Hematopoietic multipotent progenitor cell (in vitro differentiated cells): Measurements from ENCODE around the gene ETNPPL. TPM values are rescaled to one million over a fixed set of nuclear protein-coding genes. Genes with fewer than 3 reads are reported as not detected.

Source experiments
- DNase-seq, 3 donors: peaks; one replicate each; pipeline ENCODE4 v3.0.0-alpha.2; 2011 to 2015; ENCODE audit warnings: low read depth in 2 of 3, low spot score in 2 of 3
- total RNA-seq: library from RNA; depleted of rRNA; stranded (reverse); fragments of >200 nt; gene quantifications from one replicate; pipeline ENCODE4 v1.2.3, GENCODE V29; 2012

ETNPPL gene
- total RNA-seq, result not detected

DNA sequence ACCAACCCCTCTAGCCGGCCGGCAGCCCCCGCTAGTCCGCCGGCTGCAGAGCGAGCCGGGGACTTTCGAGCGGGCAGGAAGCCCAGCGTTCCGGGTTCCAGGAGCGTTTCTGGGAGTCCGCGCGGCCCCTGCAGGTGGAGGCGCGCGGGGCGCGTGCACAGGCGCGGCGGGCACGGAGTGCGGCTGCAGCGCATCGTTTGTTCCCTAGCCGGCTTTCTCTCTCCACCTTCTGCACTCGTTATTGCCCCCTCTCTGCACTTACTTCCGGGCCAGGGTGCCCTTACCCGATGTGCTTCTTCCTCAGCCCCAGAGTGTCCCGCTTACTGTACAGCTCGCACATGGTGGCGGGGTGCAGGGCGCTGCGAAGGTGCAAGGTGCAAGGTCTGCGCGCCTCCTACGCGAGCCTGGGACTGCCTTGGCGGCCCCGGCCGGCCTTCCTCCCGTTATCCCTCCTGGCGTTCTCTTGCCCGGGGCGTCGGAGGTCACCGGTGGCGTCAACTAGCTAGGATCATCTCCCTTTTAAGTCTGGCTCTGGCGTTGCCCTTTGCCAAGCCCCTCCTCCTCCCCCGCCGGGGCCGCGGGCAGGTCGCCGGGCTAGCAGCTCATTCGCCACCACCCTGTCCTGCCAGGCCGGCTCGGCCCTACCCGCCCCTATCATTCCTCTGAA lies at the start of gene ETNPPL:
ETNPPL (minus strand) TSS at position 495 of the 667 bp plus-strand sequence; CDS start at position 340, 155 bp downstream.
- DNase-seq, result peak in 2 of 3 donors; percentile 16 to 23

DNA sequence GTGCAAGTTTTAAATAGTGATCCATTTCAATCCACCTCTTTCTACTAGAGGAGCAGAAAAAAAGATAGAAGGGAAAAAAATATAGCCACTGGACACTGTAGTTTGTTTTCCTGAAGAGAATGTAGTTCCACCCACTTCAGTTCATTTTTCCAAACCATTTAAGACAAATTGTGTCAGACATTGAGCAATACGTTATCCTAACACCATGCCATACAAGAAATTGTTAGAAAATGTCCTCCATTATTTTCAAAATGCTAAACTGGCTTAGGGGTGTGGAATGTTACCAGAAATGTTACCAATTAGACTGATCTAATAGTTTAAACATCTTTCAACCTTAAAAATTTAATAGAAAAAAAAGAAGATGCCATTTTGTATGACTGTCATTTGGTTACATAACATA lies 48.6 kb upstream of the ETNPPL start:
- no peak for DNase-seq

DNA sequence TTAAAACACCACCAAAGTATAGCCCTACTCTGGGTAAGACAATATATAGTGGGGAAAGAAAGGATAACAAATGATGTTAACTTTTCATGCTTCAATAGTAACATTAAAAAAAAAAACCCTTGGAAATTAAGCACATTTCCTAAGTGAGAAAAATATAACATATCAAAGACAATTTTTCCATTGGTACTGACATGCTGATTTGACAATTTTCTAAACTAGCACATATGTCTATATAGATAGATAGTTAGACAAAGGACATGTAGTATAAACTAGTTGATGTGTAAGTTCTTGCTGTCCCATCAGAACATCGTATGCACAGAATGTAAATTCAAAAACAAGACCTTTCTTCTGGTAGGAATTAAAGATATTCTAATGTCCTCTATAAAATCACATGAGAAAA lies 47.2 kb upstream of the ETNPPL start:
- no peak for DNase-seq

DNA sequence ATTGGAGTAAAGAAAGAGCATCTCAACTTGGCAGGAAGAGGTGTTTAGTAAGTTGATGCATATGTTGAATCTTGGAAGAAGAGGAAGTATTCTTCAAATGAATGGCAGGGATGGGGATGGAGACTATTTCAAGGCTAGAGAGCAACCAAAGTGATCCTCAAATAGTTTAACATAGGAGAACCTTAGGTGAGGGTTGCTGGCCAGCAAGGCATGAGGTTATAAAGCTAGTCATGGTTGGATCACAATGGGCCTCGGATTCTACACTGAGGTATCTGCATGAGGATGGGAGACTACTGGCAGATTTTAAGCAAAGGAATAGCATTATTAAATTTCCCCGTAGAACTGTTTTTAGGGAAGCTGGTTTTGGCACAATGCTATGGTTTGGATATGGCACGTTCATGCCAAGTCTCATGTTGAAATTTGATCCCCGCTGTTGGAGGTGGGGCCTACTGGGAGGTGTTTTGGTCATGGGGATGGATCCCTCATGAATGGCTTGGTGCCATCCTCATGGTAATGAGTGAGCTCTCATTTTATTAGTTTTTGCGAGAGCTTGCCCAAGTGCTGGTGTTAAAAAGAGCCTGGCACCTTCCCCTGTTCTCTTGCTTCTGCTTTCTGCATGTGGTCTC lies 41.9 kb upstream of the ETNPPL start:
- no peak for DNase-seq

DNA sequence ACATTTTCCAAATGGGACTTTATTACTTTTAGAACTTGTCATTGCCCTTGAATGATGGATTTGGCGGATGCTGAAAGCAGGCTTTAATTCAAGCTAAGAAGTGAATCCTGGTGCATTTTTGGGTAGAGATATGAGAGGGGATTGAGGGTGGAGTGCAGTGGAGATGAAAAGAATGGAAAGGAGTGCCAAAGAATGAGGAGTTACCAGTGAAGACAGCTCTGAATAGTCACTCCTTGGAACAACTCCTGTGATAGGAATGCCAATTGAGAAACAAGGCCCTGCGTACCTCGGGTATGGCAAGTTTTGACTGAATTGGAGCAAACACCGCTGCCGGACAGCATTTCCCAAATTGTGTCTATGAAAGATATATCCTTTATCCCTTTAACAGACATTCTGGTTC lies 36.5 kb upstream of the ETNPPL start:
- DNase-seq, result no peak

DNA sequence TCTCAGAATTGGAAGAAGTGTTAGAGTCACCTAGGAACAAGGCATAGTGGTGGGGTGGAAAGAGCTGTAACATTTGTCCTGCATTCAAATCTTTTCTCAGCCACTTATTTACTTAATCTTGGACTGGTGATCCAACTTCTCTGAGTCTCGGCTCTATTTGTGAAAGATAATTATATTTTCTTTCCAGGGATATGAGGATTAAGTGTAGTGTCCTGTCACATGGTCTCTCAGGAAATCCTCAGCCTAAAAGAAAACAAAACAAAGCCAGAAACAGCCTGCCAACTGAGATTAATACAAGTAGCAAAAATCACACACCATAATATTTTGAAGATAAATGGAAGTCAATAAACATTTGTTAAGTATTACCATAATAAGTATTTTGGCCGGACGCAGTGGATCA lies 33.3 kb upstream of the ETNPPL start:
- DNase-seq, result no peak

DNA sequence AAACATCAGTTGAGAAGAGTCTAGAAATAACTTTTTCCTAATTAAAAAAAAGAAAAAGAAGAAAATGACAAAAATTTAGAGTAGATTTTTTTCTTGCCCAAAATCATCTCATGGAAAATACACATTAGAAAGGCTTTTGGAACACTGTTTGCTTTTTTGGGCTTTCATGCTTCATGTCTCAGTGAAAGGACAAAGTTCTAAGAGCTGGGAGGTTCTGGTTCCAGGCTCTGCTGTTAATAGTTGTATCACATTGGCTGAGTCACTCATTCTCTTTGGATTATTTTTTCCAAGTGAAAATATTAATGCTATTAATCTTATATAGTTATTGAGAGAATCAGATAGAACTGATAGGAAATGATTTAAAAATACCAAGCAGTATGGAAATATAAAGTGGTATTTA lies 32.9 kb upstream of the ETNPPL start:
- no peak for DNase-seq

DNA sequence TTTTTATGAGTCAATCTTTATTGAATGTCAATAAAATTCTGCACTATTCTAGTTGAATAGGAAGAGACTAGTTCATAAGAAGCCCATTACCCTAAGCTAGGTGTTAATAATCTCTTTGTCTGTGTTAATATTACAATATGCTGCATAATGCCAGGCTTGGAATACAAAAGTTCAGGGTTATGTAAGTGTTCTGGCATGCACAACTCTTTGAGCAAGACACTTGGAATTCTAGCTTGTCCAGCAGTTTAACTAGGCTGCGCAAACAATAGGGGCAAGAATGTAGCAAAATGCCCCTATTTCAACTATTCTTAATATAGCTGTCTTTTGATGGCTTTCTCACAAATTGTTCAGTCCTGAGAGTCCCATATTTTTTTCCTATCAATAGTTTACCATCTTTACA lies 31.3 kb upstream of the ETNPPL start:
- no peak for DNase-seq

DNA sequence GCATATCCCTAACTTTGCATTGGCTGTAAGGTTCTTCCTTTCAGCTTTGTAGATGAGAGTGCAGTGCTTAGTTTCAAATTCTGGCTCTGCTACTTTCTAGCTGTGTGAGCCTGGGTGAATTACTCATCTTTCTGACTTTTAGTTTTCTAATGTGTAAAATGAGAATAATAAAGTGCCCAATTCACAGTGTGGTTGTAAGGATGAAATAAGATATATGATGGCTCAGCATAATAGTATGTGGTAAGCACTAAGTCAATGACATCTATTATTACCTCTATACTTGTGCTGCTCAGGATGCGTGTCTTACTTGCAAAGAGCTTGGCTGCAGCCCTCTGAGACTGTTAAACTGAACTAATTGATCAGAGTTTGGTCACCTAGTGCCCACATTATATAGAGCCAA lies 30.6 kb upstream of the ETNPPL start:
- DNase-seq, result no peak

DNA sequence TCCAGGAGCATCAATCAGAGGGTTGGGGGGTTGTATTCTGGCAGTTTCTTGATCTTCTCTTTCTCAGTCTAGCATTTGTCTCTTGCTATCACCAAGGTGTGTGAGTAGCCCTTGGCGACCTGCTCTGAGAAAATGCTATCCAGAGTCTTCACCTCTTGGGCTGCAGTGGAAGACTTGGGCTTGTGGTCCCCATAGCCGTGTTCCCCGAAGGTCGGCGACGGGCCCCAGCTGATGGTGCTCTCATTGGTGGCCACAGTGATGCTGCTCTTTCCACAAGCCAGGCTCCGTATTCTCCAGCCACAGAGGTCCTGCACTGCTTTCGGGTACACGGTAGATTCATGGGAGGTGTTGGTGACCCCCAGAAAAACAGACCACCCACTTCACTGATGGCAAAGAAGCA lies 25.9 kb upstream of the ETNPPL start:
- DNase-seq, result no peak

DNA sequence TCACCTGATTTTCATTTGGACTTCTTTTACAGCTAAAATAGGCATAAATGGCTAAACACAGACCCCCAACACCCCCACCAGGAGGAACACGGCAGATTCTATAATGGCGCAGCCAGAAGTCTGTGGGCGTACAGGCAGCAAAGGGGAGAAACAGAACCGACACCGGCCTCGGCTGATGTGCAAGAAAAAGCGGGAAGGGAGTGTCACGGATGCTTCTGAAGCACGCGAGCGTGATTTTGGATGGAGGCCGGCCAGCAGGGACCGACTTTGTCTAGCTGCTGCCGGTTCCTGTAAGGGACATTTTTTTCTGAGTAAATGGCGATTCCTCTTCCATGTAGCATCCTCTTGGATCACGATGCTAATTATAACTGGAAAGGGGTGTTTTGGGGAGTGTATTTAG lies 24.9 kb upstream of the ETNPPL start:
- DNase-seq, result no peak

DNA sequence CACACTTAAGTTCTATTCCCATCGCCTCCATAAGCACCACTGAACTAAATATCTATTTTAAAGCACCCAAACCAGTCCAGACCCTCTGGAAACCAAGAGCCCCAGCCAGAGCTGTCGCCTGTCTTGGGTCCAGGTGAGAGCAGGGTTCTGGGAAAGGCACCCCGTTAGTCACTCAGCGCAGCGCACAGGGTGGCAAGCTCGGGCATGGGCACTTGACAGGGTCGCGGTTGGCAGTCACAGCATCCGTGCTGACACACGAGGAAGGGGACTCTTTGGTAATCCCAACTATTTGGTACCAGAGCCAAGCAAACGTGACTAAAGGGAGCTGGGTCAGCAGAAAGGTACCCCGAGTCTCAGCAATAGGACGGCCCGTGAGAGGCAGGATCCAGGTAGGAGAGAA lies 24.3 kb upstream of the ETNPPL start:
- no peak for DNase-seq

DNA sequence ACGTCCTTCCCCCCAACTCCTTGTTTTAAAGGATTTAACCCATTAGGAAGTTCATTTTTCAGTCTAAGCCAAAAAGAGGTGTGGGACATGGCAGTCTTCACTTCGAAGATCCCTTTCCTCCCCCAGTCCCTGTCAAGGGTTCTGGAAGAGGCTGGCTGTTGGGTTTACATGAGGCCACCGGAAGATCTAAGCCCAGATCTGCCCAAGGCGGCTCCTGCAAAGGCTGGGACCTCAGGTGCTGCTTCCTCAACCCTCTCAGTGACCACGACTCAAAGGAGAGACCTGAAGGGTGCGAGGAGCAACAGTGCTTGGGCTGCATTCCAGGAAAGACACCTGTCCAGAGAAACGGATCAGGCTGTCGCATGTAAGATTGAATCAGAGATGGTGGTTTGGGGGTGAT lies 23.5 kb upstream of the ETNPPL start:
- no peak for DNase-seq

DNA sequence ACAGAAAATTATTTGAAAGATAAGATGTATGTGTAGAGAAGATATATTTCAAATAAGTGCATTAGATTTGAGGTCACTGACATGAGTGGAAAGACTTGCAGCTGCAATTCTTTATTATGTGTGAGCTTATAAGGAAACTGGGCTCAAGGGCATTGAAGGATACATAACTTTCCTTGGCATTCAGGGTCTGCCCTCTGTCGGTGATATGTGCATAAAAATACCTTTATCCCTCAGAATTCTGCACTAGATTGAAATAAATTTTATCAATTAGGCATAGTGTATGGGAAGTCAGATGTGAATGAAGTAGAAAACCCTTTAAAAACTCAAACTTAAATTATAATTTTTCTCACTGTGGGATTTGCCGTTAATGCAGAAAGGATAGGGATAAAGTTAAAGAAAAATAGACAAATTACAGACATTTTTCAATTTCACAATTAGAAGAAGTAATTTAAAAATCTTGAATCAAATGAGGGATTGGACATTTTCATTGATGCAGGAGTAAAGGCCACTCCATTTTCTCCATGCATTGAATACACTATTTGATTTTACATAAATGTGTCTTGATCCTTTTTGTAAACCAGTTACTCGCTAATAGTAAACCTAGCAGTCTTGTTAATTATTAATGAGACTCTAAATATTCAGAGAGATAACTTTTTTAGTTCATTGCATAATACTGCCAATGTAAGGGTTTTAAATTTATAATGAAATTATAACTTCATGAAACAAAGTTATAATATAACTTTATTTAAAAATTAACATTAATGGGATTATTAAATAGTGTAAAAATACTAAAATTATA lies 21.0 kb upstream of the ETNPPL start:
- peak in 2 of 3 donors; percentile 22 to 54 for DNase-seq

DNA sequence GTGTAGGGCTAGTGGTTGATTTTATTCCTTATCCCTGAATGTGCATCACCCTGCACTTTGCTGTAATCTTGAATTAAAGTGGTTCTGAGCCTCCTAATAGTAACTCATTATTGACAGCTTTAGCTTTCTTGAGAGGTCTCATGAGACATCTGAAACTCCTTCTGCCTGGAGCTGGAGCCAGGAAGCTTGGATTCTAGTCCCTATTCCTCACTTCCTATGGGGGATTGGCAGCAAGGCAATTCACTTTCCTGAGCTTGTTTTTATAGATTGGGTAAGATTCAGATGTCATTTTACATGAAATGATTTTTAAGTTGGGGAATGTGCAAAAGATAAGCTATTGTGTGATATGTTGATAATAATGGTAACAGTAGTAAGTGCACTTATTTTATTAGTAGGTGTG lies 17.1 kb upstream of the ETNPPL start:
- no peak for DNase-seq

DNA sequence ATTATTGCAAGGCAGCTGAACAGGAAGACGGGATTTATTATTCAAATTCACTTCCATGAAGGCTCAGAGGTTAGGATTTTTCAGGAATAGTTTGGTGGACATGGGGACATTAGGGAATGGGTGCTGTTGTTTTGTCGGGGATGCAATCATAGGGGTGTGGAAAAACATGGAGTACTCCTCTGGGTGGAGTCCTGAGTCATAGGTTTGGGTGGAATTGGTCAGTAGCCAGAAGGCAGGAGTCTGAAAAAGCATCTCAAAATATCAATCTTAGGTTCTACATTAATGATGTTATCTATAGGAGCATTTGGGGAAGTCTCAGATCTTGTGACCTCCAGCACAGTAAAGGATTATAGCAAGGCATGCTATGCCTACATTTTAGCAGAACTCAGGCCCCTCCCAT lies 14.5 kb upstream of the ETNPPL start:
- DNase-seq, result no peak

DNA sequence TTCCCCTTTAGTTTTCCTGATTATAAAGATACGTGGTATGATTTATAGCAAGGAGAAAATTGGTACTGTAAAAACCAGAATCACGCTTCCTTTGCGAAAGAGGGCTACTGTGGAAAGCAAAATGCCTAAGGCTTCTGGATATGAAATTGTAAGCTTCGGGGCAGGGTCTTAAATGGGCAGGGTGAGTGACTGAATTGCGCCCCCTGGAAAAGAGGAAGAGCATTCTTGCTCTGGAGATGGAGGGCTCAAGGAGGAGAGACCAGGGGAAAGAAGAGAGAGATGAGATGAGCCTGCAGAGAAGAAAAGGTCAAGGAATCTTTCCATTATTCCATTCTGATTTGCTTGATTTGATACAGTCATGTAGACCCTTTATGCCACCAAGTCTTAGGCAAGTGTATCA lies 13.1 kb upstream of the ETNPPL start:
- DNase-seq, result peak in 1 of 3 donors; percentile 41

DNA sequence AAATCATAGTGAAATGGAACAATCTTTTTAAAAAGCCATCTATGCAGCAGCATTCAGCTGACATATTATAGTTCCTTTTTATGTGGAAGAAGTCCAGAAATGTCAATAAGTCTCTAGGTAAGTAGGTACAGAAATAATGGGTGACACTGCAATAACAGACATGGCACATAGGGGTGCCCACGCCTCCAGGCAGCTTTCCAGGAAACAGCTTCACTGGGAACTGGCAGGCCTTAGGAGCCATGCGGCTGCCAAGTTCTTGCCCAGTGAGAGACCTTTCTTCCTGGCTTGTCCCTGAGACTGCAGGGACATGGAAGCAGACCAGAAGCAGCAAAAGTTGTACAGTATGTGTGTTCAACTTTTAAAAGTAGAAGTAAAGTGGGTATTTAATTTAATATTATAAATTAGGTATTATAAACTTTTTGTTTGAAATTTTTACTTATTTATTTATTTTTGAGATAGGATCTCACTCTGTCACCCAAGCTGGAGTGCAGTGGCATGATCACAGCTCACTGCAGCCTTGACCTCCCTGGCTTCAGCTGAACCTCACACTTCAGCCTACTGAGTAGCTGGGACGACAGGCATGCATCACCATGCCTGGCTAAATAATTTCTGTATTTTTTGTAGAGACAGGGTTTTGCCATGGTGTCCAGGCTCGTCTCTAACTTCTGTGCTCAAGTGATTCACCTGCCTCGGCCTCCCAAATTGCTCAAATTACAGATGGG lies 12.1 kb upstream of the ETNPPL start:
- DNase-seq, result no peak

DNA sequence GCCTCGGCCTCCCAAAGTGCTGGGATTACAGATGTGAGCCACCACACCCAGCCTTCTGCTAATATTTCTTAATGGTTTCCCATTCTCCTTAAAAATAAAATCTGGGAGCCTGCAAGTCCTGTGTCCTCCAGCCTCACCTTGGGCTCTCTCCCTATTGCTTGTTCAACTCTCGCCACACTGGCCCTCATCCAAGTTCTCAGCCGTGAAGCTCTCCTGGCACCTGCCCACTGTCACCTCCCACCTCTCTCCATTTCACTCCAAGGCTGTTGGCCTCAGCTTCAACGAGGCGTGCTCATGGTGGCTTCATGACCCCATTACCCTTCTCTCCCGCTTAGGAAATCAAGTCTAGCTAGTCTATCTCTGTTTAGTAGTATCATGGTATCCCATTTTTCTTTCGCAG lies 9.5 kb upstream of the ETNPPL start:
- no peak for DNase-seq

DNA sequence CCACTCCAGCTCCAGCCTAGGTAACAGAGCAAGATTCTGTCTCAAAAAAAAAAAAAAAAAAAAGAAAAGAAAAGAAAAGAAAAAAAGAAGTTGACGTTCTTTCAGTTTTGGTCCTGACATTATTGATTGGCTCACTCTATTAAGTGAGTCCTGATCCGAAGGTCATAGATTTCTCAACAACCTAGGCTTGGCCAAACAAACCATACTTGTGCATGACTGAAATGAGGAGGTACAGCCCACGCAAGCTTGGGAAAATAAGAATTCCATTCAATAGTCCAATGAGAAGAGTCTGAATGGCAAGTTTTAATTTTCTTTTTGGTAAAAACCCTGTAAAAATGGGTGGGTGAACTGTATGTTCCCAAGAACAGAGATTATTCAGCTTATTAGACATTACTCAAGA lies 3.2 kb upstream of the ETNPPL start:
- no peak for DNase-seq

DNA sequence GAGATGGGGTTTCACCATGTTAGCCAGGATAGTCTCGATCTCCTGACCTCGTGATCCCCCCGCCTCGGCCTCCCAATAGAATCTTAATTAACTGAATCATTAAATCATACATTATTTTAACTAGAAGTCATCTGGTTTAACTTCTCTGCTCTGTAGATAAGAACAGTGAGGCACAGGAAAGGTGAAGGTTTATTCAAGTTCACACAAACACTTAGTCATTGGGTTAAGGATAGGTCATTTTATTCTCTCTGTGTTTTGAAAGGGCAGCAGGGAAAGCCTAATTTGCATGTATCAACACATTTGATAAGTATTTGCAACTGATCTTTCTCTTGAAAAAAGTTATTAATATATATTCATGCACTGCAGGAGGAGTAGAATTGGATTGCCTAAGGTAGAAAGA lies 1.1 kb upstream of the ETNPPL start:
- no peak for DNase-seq
